Ascending aorta (tissue), 2 donors: ENCODE results near the gene OR1A2. TPM values are rescaled to one million over a fixed set of nuclear protein-coding genes. Genes with fewer than 3 reads are reported as not detected.
"Not testable (repeated sequence)": the region's sequence is repeated elsewhere in the genome, so short reads cannot be mapped to it uniquely, and the experiment has no call there.

Experiments
- DNase-seq, 2 donors: peaks; one replicate each; pipeline ENCODE4 v3.0.0-alpha.2; 2019; ENCODE audit warnings: low spot score in 2 of 2
- H3K27ac ChIP-seq, 2 donors: fragments of 200-600 bp; sonication (generic); one replicate each; pipeline ENCODE4 v1.5.1; 2016 to 2017; ENCODE audit warnings: mild to moderate bottlenecking in 1 of 2
- H3K27me3 ChIP-seq: fragments of 200-600 bp; sonication (generic); one replicate; pipeline ENCODE4 v1.5.1; 2017
- H3K36me3 ChIP-seq, 2 donors: fragments of 200-600 bp; sonication (generic); one replicate each; pipeline ENCODE4 v1.5.1; 2016
- H3K4me1 ChIP-seq, 2 donors: fragments of 200-600 bp; sonication (generic); one replicate each; pipeline ENCODE4 v1.5.1; 2016 to 2017; ENCODE audit warnings: mild to moderate bottlenecking in 1 of 2
- H3K4me3 ChIP-seq, 2 donors: fragments of 200-600 bp; sonication (generic); one replicate each; pipeline ENCODE4 v1.5.1; 2016 to 2017; ENCODE audit warnings: mild to moderate bottlenecking in 1 of 2
- H3K9me3 ChIP-seq, 2 donors: fragments of 200-600 bp; sonication (generic); one replicate each; pipeline ENCODE4 v1.5.1; 2016
- CTCF ChIP-seq, 3 experiments: fragments of 200-600 bp in 2 of 3; fragments of 450-650 bp in 1 of 3; sonication (generic) in 2 of 3; IDR thresholded peaks; one replicate each; pipeline ENCODE4 v1.5.1; 2016 to 2019; ENCODE audit warnings: antibody characterized with exemption in 3 of 3, mild to moderate bottlenecking in 1 of 3, moderate library complexity in 1 of 3
- intact Hi-C: fragments of 100-400 bp; cut with DNase I; formaldehyde crosslinking; loops from one replicate; pipeline ENCODE4 v1.15.1; 2023
- total RNA-seq: library from RNA; depleted of rRNA; stranded (reverse); fragments of >200 nt; gene quantifications from one replicate; pipeline ENCODE4 v1.1.0, GENCODE V29; 2016

OR1A2 gene
- total RNA-seq, 1 donor from 2014 or later = not detected

- Histone ChIP-seq H3K9me3 (no peaks in the 10 kb centered on the region), H3K36me3 (no peaks in the 10 kb centered on the region)
These were observed 15.7 kb downstream of the OR1A2 start for GRCh38 chr17:3213001-3213400.

GRCh38 chr17:3213587-3213986, 16.3 kb downstream of the OR1A2 start:
- Histone ChIP-seq H3K27me3 (no peaks in the 10 kb centered on the region), H3K27ac (no peak overlapping the region), H3K4me3 (no peak overlapping the region), H3K9me3 (no peaks in the 10 kb centered on the region), H3K36me3 (no peaks in the 10 kb centered on the region), H3K4me1 (no peaks in the 10 kb centered on the region)
- intact Hi-C loops = no loop called here
- no peak for TF ChIP-seq CTCF (IDR thresholded peaks at IDR 0.05)
- no peak for DNase-seq

More at GRCh38 chr17:3213001-3213400, 15.7 kb downstream of the OR1A2 start:
- Histone ChIP-seq H3K4me3 (no peak overlapping the region), H3K4me1 (no peaks in the 10 kb centered on the region), H3K27me3 (no peaks in the 10 kb centered on the region), H3K27ac (no peak overlapping the region)
- DNase-seq = no peak
- intact Hi-C loops = no loop called here
- TF ChIP-seq CTCF (IDR thresholded peaks at IDR 0.05) = no peak

GRCh38 chr17:3219978-3220377, 22.7 kb downstream of the OR1A2 start:
- H3K27ac ChIP-seq, DNase-seq, H3K27me3 ChIP-seq, H3K36me3 ChIP-seq, intact Hi-C loops, H3K4me3 ChIP-seq, H3K4me1 ChIP-seq, H3K9me3 ChIP-seq: not testable (repeated sequence)

- no peak for DNase-seq
- Histone ChIP-seq H3K9me3 (no peaks in the 10 kb centered on the region), H3K36me3 (no peaks in the 10 kb centered on the region), H3K27ac (no peak overlapping the region), H3K4me3 (no peak overlapping the region), H3K27me3 (no peaks in the 10 kb centered on the region), H3K4me1 (no peaks in the 10 kb centered on the region)
- TF ChIP-seq CTCF (IDR thresholded peaks at IDR 0.05) = no peak
- intact Hi-C loops = no loop called here
These were observed 24.5 kb downstream of the OR1A2 start for GRCh38 chr17:3221850-3222249.

GRCh38 chr17:3222505-3222904, 25.2 kb downstream of the OR1A2 start:
- Histone ChIP-seq H3K4me1 (no peaks in the 10 kb centered on the region), H3K27me3 (no peaks in the 10 kb centered on the region), H3K27ac (no peak overlapping the region), H3K9me3 (no peaks in the 10 kb centered on the region), H3K4me3 (no peak overlapping the region), H3K36me3 (no peaks in the 10 kb centered on the region)
- intact Hi-C loops = no loop called here
- no peak for TF ChIP-seq CTCF (IDR thresholded peaks at IDR 0.05)
- DNase-seq = no peak

- H3K9me3 ChIP-seq, H3K36me3 ChIP-seq, intact Hi-C loops, H3K27me3 ChIP-seq, H3K4me1 ChIP-seq, H3K27ac ChIP-seq, DNase-seq, H3K4me3 ChIP-seq: not testable (repeated sequence)
These were observed 27.5 kb downstream of the OR1A2 start for GRCh38 chr17:3224721-3225352.

GRCh38 chr17:3232300-3232699, 35.0 kb downstream of the OR1A2 start:
- H3K27ac ChIP-seq, H3K36me3 ChIP-seq, H3K4me3 ChIP-seq, DNase-seq, H3K27me3 ChIP-seq, H3K9me3 ChIP-seq, intact Hi-C loops, H3K4me1 ChIP-seq: not testable (repeated sequence)

- H3K4me1 ChIP-seq, H3K27me3 ChIP-seq, H3K36me3 ChIP-seq, H3K4me3 ChIP-seq, intact Hi-C loops, H3K9me3 ChIP-seq, H3K27ac ChIP-seq, DNase-seq: not testable (repeated sequence)
These were observed 41.4 kb downstream of the OR1A2 start for GRCh38 chr17:3238685-3239084.

- DNase-seq, H3K27me3 ChIP-seq, intact Hi-C loops, H3K36me3 ChIP-seq, H3K9me3 ChIP-seq, H3K4me3 ChIP-seq, H3K27ac ChIP-seq, H3K4me1 ChIP-seq: not testable (repeated sequence)
These were observed 43.7 kb downstream of the OR1A2 start for GRCh38 chr17:3241044-3241443.

- H3K4me3 ChIP-seq, intact Hi-C loops, DNase-seq, H3K27me3 ChIP-seq, H3K4me1 ChIP-seq, H3K9me3 ChIP-seq, H3K27ac ChIP-seq, H3K36me3 ChIP-seq: not testable (repeated sequence)
These were observed 47.5 kb downstream of the OR1A2 start for GRCh38 chr17:3244841-3245240.
